ENCODE measurements around the gene SEPTIN12.

Gene SEPTIN12, protein sequence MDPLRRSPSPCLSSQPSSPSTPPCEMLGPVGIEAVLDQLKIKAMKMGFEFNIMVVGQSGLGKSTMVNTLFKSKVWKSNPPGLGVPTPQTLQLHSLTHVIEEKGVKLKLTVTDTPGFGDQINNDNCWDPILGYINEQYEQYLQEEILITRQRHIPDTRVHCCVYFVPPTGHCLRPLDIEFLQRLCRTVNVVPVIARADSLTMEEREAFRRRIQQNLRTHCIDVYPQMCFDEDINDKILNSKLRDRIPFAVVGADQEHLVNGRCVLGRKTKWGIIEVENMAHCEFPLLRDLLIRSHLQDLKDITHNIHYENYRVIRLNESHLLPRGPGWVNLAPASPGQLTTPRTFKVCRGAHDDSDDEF

DNA sequence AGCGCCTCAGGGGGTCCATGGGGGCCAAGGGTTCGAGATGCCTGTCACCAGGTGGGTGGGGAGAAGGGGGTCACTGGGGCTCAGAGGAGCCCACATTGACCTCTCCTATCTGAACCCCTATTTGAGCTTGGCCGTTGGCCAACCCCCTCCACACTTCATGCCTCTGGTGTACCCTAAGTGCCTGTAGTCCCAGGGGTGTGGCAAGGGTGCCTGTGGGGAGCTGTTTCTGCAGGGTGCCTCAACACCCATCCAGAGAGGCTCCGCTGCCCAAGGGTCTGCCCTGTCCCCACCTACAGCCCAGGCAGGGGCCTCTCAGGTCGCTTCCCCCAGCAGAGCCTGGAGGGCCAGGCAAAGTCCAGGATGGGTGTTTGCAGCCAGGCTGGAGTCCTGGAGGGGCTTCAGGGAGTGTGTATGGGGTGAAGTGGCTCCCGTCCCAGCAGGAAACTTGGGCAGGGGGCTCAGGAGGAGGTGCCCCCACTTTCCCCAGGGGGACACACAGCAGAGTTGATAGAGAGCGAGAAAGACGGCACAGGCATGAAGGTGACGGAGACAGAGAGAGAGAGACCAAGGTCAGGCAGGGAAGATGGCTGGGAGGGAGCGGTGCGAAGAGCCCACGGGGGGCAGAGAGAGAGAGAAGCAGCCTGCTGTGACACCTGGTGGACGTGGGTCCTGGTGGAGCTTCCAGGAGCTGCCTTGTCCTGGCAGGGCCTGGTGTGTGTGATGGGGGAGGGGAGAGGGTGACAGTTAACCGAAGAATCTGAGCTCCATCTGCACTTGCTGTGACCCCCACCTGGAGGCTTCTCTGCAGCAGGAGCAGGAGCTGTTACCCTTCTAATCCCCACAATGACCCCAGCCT is at the start of gene SEPTIN12:
TSS of gene SEPTIN12 (minus strand) at position 719 of the 856 bp plus-strand sequence. CDS start at position 19, 700 bp downstream.
- no peak for DNase-seq

DNA sequence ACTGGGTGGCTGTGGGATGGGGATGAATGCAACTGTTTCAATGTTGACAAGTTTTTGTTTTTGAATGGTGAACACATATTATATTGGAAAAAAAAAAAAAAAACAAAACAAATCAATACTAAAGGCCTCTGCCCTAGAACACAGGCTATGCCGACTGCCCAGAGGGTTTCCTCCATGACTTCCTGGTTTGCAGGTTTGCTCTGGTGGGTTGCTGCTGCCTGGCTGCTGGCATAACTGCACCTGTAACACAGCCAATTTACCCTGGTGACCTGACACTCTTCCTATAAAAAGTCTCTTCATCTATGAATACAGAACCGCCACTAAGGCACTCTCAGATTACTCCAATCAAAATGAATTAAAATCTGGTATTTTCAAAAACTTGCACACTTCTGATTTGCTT is 48.6 kb upstream of the SEPTIN12 start:
- DNase-seq = no peak

DNA sequence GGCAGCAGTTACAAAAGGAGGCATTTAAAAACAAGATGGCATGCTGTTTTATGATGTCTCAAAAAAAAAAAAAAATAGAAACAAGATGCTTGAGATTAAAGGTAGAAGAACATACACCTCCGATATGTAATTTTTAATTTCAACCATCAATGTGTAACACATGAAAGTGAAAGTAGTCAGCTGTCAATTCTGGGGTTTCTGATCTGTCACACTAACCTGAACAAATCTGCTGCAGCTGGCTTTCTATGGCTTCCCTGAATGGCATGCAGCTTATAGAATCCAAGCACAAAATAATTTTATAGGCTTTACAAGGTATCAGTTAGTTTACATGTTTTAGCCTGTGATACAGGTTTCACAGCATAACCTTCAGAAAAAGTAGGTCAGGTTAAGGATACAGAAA is 45.4 kb upstream of the SEPTIN12 start:
- no peak for DNase-seq

DNA sequence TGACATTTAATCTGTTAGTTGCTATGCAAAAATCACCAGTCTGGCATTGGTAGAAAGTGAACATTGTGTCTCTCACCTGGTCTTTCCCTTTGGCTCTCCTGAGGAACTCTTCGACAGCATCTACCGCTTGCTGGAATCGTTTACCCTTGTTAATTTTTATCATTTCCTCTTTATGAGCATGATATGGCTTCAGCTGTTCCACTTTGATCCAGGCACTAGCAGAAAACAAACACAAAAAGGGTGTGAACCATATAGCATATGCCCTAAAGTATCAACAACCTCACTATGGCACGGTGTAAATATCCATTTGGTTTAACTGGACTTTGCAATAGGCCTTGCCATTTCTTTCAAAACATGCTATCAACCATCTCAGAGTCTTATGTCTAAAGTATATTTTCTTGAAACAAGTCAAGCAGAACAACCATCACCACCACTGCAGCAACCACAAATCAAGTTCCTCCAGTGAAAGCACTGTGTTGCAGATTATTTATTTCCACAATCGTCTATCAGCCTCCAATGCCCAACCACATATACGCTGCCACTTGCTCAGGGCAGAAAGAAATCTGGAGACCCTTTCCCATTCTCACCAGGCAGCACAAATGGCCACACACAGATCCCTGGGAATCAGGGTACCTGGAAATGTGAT is 44.7 kb upstream of the SEPTIN12 start:
- no peak for DNase-seq

DNA sequence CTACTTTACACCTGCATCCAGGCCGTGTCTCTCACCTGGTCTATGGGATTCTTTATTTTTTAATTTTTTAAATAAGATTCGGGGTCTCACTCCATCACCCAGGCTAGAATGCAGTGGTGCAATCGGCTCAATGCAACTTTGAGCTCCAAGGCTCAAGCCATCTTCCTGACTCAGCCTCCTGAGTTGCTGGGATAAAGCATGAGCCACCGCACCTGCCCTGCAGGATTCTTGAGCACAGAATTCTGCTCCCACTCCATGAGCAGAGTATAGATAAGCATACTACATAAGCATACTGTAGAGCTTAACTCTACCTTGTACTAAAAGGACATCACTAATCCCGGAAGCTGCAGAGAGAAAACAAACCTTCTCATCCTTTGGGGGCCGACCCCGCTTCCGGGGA is 43.5 kb upstream of the SEPTIN12 start:
- DNase-seq = no peak

DNA sequence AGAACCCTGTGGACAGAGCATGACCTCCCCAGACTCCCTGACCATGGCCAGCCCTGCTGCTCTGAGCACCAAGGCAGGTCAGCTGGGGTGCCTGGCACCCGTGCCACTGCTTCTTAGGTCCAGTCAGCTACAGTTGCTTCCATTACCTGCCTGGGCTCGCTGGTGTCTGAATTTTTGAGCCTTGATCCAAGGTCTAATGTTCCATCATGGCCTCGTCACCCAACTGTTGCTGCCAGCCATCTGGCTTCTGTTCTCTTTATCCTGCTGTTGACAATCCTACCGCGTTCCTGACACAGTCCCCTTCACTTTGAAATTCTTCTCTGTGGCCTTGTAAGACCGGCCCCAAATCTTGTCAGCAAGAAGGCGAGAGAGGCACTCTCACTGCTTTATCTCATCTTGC is 42.3 kb upstream of the SEPTIN12 start:
- no peak for DNase-seq

DNA sequence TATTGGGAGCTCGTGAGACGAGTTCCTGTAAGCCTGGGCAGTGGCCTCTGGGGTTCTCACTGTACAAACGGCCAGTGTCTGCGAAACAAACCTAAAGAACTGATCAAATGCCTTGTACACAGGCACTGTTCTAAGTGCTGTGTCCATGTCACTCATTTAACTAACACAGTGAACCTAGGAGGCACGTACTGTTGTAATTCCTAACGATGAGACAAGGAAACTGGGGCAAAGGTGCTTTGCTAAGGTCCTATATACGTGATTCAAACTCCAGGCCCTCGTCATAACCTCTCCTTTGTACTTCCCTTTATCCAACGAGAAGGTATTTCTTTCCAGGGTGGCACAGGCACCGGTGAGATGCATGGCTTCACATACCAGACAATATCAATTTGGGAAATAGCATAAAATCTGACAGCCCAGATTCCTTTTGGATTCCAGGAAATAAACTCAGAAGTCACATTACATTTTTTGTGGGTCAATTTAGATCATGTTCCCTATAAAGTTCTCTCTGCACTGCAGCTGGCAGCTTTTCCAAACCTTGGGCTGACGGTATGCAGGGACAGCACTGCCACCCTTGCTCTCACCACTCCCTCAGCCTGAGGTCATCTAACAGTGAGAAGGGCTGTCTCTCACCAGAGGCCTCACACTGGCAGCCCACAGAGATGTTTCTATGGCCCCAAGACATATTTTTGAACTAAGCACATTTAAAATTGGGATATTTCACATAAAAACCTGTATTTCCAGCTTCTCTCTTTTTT is 40.6 kb upstream of the SEPTIN12 start:
- DNase-seq = no peak

DNA sequence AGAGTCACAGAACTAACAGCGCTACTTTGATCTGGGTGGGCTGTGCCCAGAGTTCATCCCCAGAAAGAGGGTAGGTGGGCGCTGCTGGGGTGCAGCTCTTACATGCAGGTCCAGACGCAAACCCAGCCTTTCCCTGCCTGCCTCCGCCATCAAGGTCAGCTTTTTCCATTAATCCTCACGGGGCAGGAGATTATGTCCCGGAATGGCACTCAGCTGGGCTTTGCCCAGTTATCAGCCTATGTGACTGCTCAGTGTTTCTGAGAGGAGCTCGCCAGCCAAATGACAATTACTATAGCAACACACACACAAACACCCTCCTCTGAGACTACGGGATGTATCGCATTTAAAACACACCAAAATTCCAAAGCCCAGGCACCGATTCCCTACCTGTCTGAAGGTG is 38.8 kb upstream of the SEPTIN12 start:
- DNase-seq = no peak

DNA sequence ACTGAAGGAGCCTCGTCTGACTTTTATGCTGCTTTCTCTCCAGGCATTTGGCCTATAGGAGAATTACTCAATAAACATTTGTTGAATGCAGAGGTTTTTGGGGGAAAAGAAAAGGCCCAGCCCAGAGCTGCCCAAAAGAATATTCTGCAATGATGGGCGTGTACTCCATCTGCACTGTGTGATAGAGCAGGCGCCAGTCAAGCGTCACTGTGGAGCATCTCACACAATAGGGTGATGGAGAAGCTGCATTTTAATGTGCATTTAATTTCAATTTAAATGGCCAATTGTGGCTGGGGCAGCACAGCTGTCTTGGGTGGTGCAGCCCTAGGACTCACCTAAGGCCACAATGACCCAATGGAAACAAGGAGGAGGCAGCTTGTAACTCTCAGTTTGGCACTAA is 38.4 kb upstream of the SEPTIN12 start:
- no peak for DNase-seq

DNA sequence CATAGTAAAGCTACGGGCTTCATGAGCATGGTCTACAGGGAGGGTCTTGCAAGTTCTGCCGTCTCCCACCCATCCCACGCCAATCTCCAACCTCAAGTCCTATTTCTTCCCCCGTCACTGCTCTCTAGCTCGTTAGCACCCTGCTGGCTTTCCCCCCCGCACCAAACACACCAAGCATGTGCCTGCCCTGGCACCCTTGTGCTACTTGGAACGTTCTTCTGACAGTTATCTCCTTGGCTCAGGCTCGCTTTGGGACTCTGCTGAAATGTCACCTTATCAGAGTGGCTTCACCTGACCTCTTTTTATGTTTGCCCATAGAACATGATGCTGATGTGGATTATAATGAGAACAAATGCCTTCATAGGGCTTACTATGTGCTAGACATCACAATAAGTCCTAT is 37.1 kb upstream of the SEPTIN12 start:
- DNase-seq = no peak

DNA sequence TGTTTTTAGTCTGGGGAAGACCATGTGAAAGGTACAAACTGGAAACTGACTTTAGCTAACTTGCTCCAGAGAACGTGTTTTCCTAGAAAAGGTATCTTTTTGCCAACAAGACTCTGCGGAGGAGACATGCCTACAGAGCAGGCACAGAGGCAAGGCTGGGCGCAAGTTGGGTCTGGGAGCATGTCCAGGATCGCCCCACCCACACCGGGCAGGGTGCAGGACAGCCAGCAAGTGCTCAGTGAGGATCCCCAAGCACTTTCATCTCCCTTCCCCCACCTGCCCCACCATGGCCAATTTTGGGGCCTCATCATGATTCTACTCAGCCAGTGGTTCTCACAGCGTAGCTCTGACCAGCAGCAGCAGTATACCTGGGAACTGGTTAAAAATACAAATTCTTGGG is 32.5 kb upstream of the SEPTIN12 start:
- no peak for DNase-seq

DNA sequence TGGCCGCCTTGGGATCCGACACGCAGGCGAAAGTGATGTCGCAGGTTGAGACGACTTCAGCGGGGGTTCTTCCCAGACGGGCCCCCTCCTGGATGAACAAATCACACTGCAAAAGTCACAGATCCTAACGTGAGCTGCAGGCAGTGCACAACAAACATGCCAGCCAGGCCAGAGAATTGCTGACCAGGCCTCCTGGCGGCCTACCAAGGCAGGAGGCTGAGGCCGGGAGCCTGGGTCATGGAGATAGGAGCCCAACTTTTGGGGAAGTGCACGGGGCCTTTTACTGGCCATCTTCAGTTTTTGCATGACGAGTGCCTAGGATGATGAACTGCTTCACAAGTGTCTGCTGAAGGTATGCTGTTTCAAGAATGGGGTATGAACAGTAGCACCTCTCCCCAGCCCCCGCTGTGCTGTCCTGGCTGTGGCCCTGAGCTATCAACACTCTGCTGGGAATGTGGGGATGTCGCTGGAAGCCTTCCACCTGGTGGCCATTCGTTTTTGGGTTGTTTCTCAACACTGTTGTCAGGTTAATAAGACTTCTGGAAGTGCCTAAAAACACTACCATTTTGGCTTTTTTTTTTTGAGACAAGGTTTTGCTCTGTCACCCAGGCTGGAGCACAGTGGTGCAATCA is 26.5 kb upstream of the SEPTIN12 start:
- no peak for DNase-seq

DNA sequence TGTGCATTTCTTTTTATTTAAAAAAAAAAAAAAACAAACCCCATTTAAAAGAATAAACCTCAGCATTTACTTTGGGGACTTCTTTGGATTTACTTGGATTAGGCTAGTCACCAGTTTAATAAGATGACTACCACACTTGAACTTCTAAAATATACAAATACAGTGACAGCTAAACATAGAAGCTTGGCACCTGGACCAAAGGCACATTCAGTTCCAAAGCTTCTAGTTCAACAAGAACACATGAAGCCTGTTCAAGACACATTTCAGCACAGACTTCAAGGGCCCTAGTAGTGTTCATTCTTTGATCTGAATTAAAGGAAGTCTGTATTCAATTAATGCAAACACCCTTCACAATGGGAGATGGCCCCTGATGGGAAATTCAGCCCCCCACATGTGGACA is 25.9 kb upstream of the SEPTIN12 start:
- DNase-seq = no peak

DNA sequence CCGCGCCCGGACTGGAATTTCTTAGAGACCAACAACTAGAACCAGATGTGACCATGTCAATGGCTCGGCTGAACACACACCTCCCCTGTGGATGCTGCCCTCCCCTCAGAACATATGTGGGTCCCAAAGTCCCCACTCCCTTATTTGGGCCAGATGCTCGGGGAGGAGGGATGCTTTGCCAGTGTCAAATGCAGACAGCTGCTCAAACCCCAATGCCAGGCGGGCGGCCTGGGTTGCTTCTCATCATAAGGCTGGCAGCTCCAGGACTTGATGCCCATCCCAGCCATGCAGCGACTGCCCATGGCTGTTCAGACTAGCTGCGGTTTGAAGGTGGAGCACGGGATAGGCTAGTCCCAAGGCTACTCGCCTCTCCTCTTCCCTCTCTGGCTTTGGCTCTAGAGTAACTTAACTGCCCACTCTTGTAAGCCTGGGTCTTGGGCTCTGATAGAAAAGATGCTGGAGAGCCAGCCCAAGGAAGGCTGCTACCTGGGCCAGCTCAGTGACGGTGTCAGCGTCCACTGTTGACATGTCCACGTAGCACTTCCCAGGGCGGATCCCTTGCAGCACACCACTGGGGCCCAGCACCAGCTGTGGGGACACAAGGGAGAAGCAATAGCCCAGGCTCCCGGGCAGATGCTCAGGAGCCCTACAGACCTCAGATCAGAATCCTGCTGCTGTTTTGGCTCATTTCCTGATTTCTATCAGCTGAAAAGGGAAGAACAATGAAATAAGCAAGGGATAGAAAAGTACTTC is 25.3 kb upstream of the SEPTIN12 start:
- no peak for DNase-seq

DNA sequence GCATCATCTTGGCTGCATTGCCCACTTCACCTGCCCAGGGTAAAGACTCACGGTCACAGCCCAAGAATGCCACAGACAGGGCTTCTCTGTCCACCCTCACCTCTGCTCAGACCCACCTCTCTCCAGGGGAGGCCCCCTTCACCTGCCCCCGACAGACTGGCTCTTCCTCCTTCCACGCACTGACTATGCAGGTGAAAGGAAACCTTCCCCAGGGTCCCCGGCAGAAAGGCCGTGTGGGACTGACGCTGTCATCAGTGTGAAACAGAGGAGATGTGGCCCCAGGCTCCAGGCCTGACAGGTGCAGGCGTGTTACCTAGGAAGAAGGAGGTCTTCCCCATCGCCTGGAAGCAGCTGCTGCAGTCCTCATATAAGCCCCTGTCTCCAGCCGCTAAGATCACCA is 23.6 kb upstream of the SEPTIN12 start:
- no peak for DNase-seq

DNA sequence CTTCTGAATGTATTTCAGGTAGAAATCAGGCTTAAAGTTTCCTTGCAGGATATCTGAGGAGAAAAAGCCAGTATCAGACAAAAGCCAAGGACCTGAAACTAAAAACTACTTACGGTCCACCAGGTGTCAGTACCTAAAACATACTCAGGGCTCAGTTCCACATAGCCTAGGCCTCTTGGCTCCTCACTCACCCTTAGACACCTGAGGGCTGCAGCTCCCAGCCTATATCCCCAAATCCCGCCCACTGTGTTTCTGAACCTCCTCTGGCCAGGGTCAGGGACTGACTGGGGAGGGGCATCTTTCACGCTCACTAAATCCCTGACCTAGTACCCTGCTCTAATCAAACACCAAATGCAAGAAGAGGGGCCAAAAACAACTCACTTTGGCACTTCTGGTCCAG is 23.1 kb upstream of the SEPTIN12 start:
- DNase-seq = no peak

DNA sequence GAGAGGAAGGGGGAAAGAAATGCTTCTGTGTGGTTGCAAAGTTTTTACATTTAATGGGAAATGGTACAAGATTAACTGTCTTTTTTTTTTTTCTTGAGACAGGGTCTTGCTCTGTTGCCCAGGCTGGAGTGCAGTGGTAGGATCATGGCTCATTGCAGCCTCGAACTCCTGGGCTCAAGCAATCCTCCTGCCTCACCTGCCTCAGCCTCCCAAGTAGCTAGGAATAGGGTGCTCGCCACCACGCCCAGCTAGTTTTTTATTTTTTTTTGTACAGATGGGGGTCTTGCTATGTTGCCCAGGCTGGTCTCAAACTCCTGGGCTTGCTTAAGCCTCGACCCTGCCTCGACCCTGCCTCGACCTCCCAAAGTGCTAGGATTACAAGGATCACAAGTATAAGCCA is 18.1 kb upstream of the SEPTIN12 start:
- DNase-seq = no peak

DNA sequence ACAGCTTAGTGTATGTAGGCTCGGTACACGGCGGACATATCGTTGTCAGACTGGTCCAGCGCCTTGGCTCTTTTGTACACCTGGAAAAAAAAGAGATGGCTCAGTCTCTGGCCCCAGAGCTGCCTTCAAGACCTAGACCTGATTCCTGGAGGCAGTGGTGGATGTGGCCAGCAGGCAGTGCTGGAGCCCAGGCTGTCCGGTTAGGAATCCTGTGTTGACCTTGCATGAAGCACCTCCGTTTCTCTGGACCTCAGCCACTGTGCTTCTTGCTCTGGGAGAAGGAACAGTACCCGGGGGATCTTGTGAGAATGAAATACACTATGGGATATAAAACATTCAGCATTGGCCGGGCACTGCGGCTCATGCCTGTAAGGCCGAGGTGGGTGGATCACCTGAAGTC is 17.1 kb upstream of the SEPTIN12 start:
- no peak for DNase-seq

DNA sequence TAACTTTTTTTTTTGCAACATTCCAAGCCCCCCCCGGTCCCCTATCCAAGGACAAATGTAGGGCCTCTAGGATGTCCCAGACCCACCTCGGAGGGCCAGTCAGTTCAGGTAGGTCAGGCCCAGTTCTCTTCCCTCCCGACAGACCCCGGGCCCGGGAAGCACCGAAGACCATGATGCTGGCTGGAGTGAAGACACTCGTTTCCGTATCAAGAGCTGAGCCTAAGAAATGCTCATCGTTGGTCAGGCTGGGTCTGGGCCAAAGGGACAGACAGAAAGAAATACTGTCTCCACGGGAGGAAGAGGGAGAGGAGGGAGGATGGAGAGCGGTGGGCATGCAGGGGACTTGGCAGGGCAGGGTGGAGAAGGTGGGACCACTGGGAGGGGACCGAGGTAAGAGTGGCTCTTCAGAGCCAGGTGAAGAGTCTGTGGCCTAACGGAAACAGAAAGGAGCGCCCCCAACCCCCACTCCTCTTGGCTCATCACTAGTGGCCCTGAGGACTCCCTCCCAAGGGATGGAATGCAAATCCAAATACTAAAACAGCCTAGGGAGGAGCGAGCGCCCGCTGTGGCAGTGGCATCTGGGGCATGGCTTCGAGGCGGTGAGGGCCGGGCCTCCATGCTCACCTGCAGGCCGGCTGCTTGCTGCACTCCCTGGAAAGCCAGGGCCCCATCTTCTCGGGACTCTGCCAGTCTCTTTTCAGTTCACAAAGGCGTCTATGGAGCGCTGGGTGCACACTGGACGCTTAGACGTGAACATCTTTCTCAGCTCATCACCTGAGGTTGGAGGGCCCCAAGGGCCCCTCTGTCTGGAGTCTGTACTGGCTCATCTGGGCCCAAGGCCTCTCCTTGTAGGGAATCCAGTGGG is 16.0 kb upstream of the SEPTIN12 start:
- no peak for DNase-seq

Measured in hypothalamus (tissue), 51 donors.